Stimulated activated CD8-positive, alpha-beta memory T cell treated with anti-CD3 and anti-CD28 coated beads, Interleukin-15, amount 100 ng/mL, for 1 hour (primary cell): Measurements from ENCODE around the gene UBAP1.
"Not testable (repeated sequence)": the region's sequence is repeated elsewhere in the genome, so short reads cannot be mapped to it uniquely, and the experiment has no call there.

Source experiments
- DNase-seq: peaks from one replicate; pipeline ENCODE4 v3.0.0-alpha.2; 2020; ENCODE audit warnings: low read depth

UBAP1 gene

GRCh38 chr9:34178436-34179212, at the start of gene UBAP1:
UBAP1 (plus strand) TSS chr9:34179043; CDS start chr9:34220915, 41,872 bp downstream.
- peak; percentile 88 for DNase-seq

GRCh38 chr9:34131571-34131970, 47.3 kb upstream of the UBAP1 start:
- DNase-seq, result no peak

- DNase-seq, result no peak
These were observed 45.4 kb upstream of the UBAP1 start for GRCh38 chr9:34133436-34133949.

GRCh38 chr9:34134521-34134920, 44.3 kb upstream of the UBAP1 start:
- DNase-seq, result no peak

- not testable (repeated sequence) for DNase-seq
These were observed 40.2 kb upstream of the UBAP1 start for GRCh38 chr9:34138644-34139043.

- no peak for DNase-seq
These were observed 39.2 kb upstream of the UBAP1 start for GRCh38 chr9:34139477-34140146.

GRCh38 chr9:34140853-34141252, 38.0 kb upstream of the UBAP1 start:
- DNase-seq, result no peak

GRCh38 chr9:34143116-34143515, 35.7 kb upstream of the UBAP1 start:
- DNase-seq, result no peak

- DNase-seq, result no peak
These were observed 33.7 kb upstream of the UBAP1 start for GRCh38 chr9:34145165-34145564.

- no peak for DNase-seq
These were observed 27.4 kb upstream of the UBAP1 start for GRCh38 chr9:34151398-34151797.

- DNase-seq, result no peak
These were observed 24.8 kb upstream of the UBAP1 start for GRCh38 chr9:34154057-34154456.

- no peak for DNase-seq
These were observed 21.5 kb upstream of the UBAP1 start for GRCh38 chr9:34157318-34157717.

- no peak for DNase-seq
These were observed 20.9 kb upstream of the UBAP1 start for GRCh38 chr9:34157898-34158297.

- DNase-seq, result no peak
These were observed 20.4 kb upstream of the UBAP1 start for GRCh38 chr9:34158362-34158869.

- no peak for DNase-seq
These were observed 15.4 kb upstream of the UBAP1 start for GRCh38 chr9:34163434-34163833.

- DNase-seq, result no peak
These were observed 9.7 kb upstream of the UBAP1 start for GRCh38 chr9:34169125-34169524.

GRCh38 chr9:34170237-34170991, 8.4 kb upstream of the UBAP1 start:
- no peak for DNase-seq

- DNase-seq, result no peak
These were observed 6.9 kb upstream of the UBAP1 start for GRCh38 chr9:34171753-34172535.

- no peak for DNase-seq
These were observed 2.8 kb upstream of the UBAP1 start for GRCh38 chr9:34176089-34176488.

GRCh38 chr9:34177593-34178435, 1.0 kb upstream of the UBAP1 start:
- DNase-seq, result no peak
